Measurements from ENCODE around the gene UBXN4. TPM values are rescaled to one million over a fixed set of nuclear protein-coding genes. Genes with fewer than 3 reads are reported as not detected.

Gene UBXN4
- total RNA-seq, 1 experiment from 2014 or later, result 83.7 TPM

- in situ Hi-C loops (cut with HindIII; ENCODE audit: low pct_unique_long_range_greater_than_20kb, low sequenced_read_pairs) (no loop called here), intact Hi-C loops (cut with micrococcal nuclease; ENCODE audit: unreplicated experiment) (no loop called here)
- Histone ChIP-seq H3K36me3 (ENCODE audit: control insufficient read depth, insufficient read depth, low read length) (peaks cover 26% of the 10 kb centered on the region), H3K9me3 (ENCODE audit: control insufficient read depth, insufficient read depth, low read depth, low read length) (no peaks in the 10 kb centered on the region), H3K27ac (ENCODE audit: low read length) (no peak overlapping the region), H3K4me1 (ENCODE audit: control insufficient read depth, insufficient read depth, low read length) (no peaks in the 10 kb centered on the region), H3K27me3 (ENCODE audit: control insufficient read depth, insufficient read depth, low read length) (no peaks in the 10 kb centered on the region), H3K4me3 (ENCODE audit: low read depth in 2 of 2, low read length in 2 of 2) (no peak overlapping the region)
- DNase-seq (ENCODE audit: low read depth, low spot score) (no peak), ATAC-seq (no peak)
- BruUV-seq (replicated peaks), result no TSS peak
- CTCF ChIA-PET, result no interaction called here
- POLR2A ChIA-PET, result no interaction called here
- TF ChIP-seq, protein P1, sequence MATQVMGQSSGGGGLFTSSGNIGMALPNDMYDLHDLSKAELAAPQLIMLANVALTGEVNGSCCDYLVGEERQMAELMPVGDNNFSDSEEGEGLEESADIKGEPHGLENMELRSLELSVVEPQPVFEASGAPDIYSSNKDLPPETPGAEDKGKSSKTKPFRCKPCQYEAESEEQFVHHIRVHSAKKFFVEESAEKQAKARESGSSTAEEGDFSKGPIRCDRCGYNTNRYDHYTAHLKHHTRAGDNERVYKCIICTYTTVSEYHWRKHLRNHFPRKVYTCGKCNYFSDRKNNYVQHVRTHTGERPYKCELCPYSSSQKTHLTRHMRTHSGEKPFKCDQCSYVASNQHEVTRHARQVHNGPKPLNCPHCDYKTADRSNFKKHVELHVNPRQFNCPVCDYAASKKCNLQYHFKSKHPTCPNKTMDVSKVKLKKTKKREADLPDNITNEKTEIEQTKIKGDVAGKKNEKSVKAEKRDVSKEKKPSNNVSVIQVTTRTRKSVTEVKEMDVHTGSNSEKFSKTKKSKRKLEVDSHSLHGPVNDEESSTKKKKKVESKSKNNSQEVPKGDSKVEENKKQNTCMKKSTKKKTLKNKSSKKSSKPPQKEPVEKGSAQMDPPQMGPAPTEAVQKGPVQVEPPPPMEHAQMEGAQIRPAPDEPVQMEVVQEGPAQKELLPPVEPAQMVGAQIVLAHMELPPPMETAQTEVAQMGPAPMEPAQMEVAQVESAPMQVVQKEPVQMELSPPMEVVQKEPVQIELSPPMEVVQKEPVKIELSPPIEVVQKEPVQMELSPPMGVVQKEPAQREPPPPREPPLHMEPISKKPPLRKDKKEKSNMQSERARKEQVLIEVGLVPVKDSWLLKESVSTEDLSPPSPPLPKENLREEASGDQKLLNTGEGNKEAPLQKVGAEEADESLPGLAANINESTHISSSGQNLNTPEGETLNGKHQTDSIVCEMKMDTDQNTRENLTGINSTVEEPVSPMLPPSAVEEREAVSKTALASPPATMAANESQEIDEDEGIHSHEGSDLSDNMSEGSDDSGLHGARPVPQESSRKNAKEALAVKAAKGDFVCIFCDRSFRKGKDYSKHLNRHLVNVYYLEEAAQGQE (IDR thresholded peaks at IDR 0.05; ENCODE audit: insufficient read depth in 1 of 2, low read depth in 2 of 2, low read length in 1 of 2), result no peak
- TF ChIP-seq, protein P2, sequence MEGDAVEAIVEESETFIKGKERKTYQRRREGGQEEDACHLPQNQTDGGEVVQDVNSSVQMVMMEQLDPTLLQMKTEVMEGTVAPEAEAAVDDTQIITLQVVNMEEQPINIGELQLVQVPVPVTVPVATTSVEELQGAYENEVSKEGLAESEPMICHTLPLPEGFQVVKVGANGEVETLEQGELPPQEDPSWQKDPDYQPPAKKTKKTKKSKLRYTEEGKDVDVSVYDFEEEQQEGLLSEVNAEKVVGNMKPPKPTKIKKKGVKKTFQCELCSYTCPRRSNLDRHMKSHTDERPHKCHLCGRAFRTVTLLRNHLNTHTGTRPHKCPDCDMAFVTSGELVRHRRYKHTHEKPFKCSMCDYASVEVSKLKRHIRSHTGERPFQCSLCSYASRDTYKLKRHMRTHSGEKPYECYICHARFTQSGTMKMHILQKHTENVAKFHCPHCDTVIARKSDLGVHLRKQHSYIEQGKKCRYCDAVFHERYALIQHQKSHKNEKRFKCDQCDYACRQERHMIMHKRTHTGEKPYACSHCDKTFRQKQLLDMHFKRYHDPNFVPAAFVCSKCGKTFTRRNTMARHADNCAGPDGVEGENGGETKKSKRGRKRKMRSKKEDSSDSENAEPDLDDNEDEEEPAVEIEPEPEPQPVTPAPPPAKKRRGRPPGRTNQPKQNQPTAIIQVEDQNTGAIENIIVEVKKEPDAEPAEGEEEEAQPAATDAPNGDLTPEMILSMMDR (IDR thresholded peaks at IDR 0.05), result no peak
- no peak for TF ChIP-seq SIN3A (IDR thresholded peaks at IDR 0.05; ENCODE audit: borderline replicate concordance, insufficient read depth, low read depth, low read length)
- TF ChIP-seq TCF7L2 (IDR thresholded peaks at IDR 0.05; ENCODE audit: low read depth, low read length), result no peak
- TF ChIP-seq POLR2AphosphoS5 (IDR thresholded peaks at IDR 0.05; ENCODE audit: low read depth, low read length), result no peak
These were observed 20.9 kb downstream of the UBXN4 start for GRCh38 chr2:135762530-135762929.

DNA sequence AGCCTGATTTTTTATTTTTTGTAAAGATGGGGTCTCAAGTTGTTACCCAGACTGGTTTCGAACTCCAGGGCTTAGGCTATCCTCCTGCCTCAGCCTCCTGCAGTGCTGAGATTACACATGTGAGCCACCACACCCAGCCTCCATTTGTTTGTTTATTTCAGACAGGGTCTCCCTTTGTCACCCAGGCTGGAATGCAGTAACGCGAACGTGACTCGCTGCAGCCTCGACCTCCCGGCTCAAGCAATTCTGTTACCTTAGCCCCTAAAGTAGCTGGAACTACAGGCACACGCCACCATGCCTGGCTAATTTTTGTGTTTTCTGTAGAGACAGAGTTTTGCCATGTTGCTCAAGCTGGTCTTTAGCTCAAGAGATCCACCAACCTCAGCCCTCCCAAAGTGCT, 27.2 kb downstream of the UBXN4 start:
- Histone ChIP-seq H3K9me3 (ENCODE audit: control insufficient read depth, insufficient read depth, low read depth, low read length) (no peaks in the 10 kb centered on the region), H3K4me1 (ENCODE audit: control insufficient read depth, insufficient read depth, low read length) (no peaks in the 10 kb centered on the region), H3K4me3 (ENCODE audit: low read depth in 2 of 2, low read length in 2 of 2) (no peak overlapping the region), H3K36me3 (ENCODE audit: control insufficient read depth, insufficient read depth, low read length) (peaks cover 27% of the 10 kb centered on the region), H3K27ac (ENCODE audit: low read length) (no peak overlapping the region), H3K27me3 (ENCODE audit: control insufficient read depth, insufficient read depth, low read length) (no peaks in the 10 kb centered on the region)
- no TSS peak for BruUV-seq (replicated peaks)
- in situ Hi-C loops (cut with HindIII; ENCODE audit: low pct_unique_long_range_greater_than_20kb, low sequenced_read_pairs) (no loop called here), intact Hi-C loops (cut with micrococcal nuclease; ENCODE audit: unreplicated experiment) (no loop called here)
- no peak for DNase-seq (ENCODE audit: low read depth, low spot score)
- no peak for ATAC-seq
- POLR2A ChIA-PET, result no interaction called here
- CTCF ChIA-PET, result interaction anchor here (0.7 kb wide), 1 partner anchor 64 kb away, joined by 5 read pairs; no protein-coding TSS in a partner anchor
- TF ChIP-seq POLR2AphosphoS5 (IDR thresholded peaks at IDR 0.05; ENCODE audit: low read depth, low read length) (no peak), TCF7L2 (IDR thresholded peaks at IDR 0.05; ENCODE audit: low read depth, low read length) (no peak), SIN3A (IDR thresholded peaks at IDR 0.05; ENCODE audit: borderline replicate concordance, insufficient read depth, low read depth, low read length) (no peak)
- TF ChIP-seq, protein P1 (IDR thresholded peaks at IDR 0.05; ENCODE audit: insufficient read depth in 1 of 2, low read depth in 2 of 2, low read length in 1 of 2), result no peak
- TF ChIP-seq, protein P2 (IDR thresholded peaks at IDR 0.05), result no peak

Data from Panc1 (cell line).